K562 (cell line): Measurements from ENCODE around the gene LDLRAD3. TPM values are rescaled to one million over a fixed set of nuclear protein-coding genes. Genes with fewer than 3 reads are reported as not detected.

Experiments used
- ATAC-seq: fragments of 200-7000 bp; cut with Tn5 transposase; 3 replicates; pipeline ENCODE4 v1.9.1; 2020; ENCODE audit warnings: moderate library complexity
- BruUV-seq: library from RNA; stranded (reverse); fragments of 400-500 nt; replicated peaks from 2 replicates; lab custom pipeline; 2021; lab: Mats Ljungman, UMichigan
- CTCF ChIA-PET: fragments of 300-600 bp; formaldehyde crosslinking; extraction: SDS; loops from one replicate; lab custom pipeline; 2021; ENCODE audit warnings: low intra/inter-chr PET ratio; lab: Yijun Ruan, JAX
- POLR2A ChIA-PET: fragments of 300-600, 350-650 bp; sonication (Branson Sonifier 250); formaldehyde crosslinking; extraction: SDS; loops from one replicate; lab custom pipeline; 2021; ENCODE audit warnings: antibody characterized with exemption, inconsistent platforms; lab: Yijun Ruan, JAX
- DNase-seq, 4 experiments: peaks; one replicate each; pipeline versions ENCODE4 v3.0.0 to v3.0.0-alpha.2; 2011 to 2018; ENCODE audit warnings: low spot score in 3 of 4, mixed read lengths in 3 of 4; ENCODE audit errors: extremely low read depth in 1 of 4
- FAIRE-seq: peaks from 2 replicates; lab custom pipeline; 2011; peaks lifted over from hg19 to GRCh38; lab: Jason Lieb, UNC
- H2AFZ ChIP-seq: 2 replicates; pipeline ENCODE4 v1.6.0; 2011; ENCODE audit warnings: low read depth, low read length, control low read depth, inconsistent platforms
- H3K27ac ChIP-seq: fragments of 200-600 bp; 3 replicates; pipeline ENCODE4 v1.8.0; 2011; ENCODE audit warnings: low read depth, mild to moderate bottlenecking, control low read depth, inconsistent platforms, low read length, moderate library complexity, mixed read lengths; ENCODE audit errors: extremely low read depth
- H3K27me3 ChIP-seq, 2 experiments: fragments of 300-600 bp in 1 of 2; 2 replicates in 1 of 2; 3 replicates in 1 of 2; pipeline versions ENCODE4 v1.6.0 to v1.8.0; 2011; ENCODE audit warnings: inconsistent platforms in 2 of 2, low read length in 2 of 2, mild to moderate bottlenecking in 1 of 2, mixed read lengths in 1 of 2, moderate library complexity in 1 of 2; ENCODE audit not compliant: control insufficient read depth in 2 of 2, insufficient read depth in 2 of 2
- H3K36me3 ChIP-seq: fragments of 300-600 bp; 3 replicates; pipeline ENCODE4 v1.8.0; 2011; ENCODE audit warnings: mild to moderate bottlenecking, low read length, inconsistent platforms; ENCODE audit not compliant: control insufficient read depth, insufficient read depth
- H3K4me1 ChIP-seq, 2 experiments: fragments of 200-600 bp in 1 of 2; replicated peaks in 1 of 2; 2 replicates in 1 of 2; 3 replicates in 1 of 2; pipeline versions ENCODE4 v1.5.1 to v1.8.0; 2011; ENCODE audit warnings: inconsistent platforms in 2 of 2, low read length in 2 of 2, mild to moderate bottlenecking in 1 of 2, mixed read lengths in 1 of 2, moderate library complexity in 1 of 2; ENCODE audit not compliant: control insufficient read depth in 2 of 2, insufficient read depth in 2 of 2
- H3K4me2 ChIP-seq: 2 replicates; pipeline ENCODE4 v1.6.1; 2011; ENCODE audit warnings: low read length, control low read depth, inconsistent platforms, mixed read lengths; ENCODE audit not compliant: insufficient read depth
- H3K4me3 ChIP-seq: fragments of 200-600 bp; sonication (generic), shearing (Covaris generic); 2 replicates; pipeline ENCODE4 v1.5.1; 2016; ENCODE audit warnings: control low read depth, inconsistent platforms
- H3K79me2 ChIP-seq: fragments of 200-600 bp; 3 replicates; pipeline ENCODE4 v1.8.0; 2011; ENCODE audit warnings: low read length, inconsistent platforms; ENCODE audit not compliant: control insufficient read depth, insufficient read depth
- H3K9ac ChIP-seq, 2 experiments: 2 replicates each; pipeline versions ENCODE4 v1.6.0 to v1.6.1; 2011; ENCODE audit warnings: low read depth in 2 of 2, low read length in 2 of 2, control low read depth in 1 of 2, inconsistent platforms in 1 of 2, mild to moderate bottlenecking in 1 of 2, mixed read lengths in 1 of 2; ENCODE audit not compliant: insufficient read depth in 1 of 2
- H3K9me1 ChIP-seq: one replicate; pipeline ENCODE4 v1.6.0; 2011; ENCODE audit warnings: inconsistent platforms, mild to moderate bottlenecking, low read length, moderate library complexity; ENCODE audit not compliant: control insufficient read depth, insufficient read depth
- H3K9me3 ChIP-seq: replicated peaks from 2 replicates; pipeline ENCODE4 v1.5.1; 2011; ENCODE audit warnings: low read depth, low read length, inconsistent platforms; ENCODE audit not compliant: control insufficient read depth, insufficient read depth
- H4K20me1 ChIP-seq: replicated peaks from 2 replicates; pipeline ENCODE4 v1.6.1; 2011; ENCODE audit warnings: low read length, inconsistent platforms, mixed read lengths; ENCODE audit not compliant: control insufficient read depth, insufficient read depth
- CREBBP ChIP-seq: IDR thresholded peaks from one replicate; pipeline ENCODE4 v1.6.1; 2012; ENCODE audit warnings: low read depth, mild to moderate bottlenecking, control low read depth, inconsistent platforms, low read length
- L3MBTL2 ChIP-seq: fragments of 450-650 bp; IDR thresholded peaks from 2 replicates; pipeline ENCODE4 v1.6.1; 2016; ENCODE audit warnings: mild to moderate bottlenecking, moderate library complexity
- PHB2 ChIP-seq: fragments of 450-650 bp; IDR thresholded peaks from 2 replicates; pipeline ENCODE4 v1.6.1; 2017; ENCODE audit warnings: low read depth
- RFX1 ChIP-seq: fragments of 450-650 bp; IDR thresholded peaks from 2 replicates; pipeline ENCODE4 v1.6.1; 2016; ENCODE audit warnings: mild to moderate bottlenecking, moderate library complexity
- U2AF2 ChIP-seq: fragments of 200-400 bp; formaldehyde crosslinking; optimal IDR thresholded peaks from 2 replicates; pipeline ENCODE3; 2017; ENCODE audit warnings: low read depth, mild to moderate bottlenecking, low read length
- ZNF140 ChIP-seq: fragments of 250-450 bp; sonication (Bioruptor Pico); IDR thresholded peaks from 2 replicates; pipeline ENCODE4 v1.8.0; 2021; ENCODE audit warnings: moderate library complexity, mild to moderate bottlenecking, inconsistent platforms
- ZNF143 ChIP-seq: sonication (generic); formaldehyde crosslinking; IDR thresholded peaks from 2 replicates; pipeline ENCODE4 v1.9.0; 2022; ENCODE audit warnings: mild to moderate bottlenecking, missing genetic modification reagents
- ZNF583 ChIP-seq: fragments of 250-450 bp; sonication (Bioruptor Pico); IDR thresholded peaks from 2 replicates; pipeline ENCODE4 v1.4.0; 2020
- ZNF584 ChIP-seq: fragments of 200-800 bp; sonication (Bioruptor generic); IDR thresholded peaks from 2 replicates; pipeline ENCODE4 v1.6.1; 2016; ENCODE audit warnings: low read depth, mild to moderate bottlenecking, missing genetic modification characterization, missing compliant biosample characterization
- WGBS: fragments of 100-300 bp; shearing (Covaris generic); methylation state at CpG from one replicate; pipeline ENCODE4 v1.1.6; 2016; ENCODE audit warnings: low coverage, mixed read lengths; ENCODE audit not compliant: insufficient coverage; ENCODE audit errors: missing lambda C conversion rate; 5-methylcytosine and 5-hydroxymethylcytosine counted together
- in situ Hi-C: fragments of 300-500 bp; cut with MboI; formaldehyde crosslinking; loops from 4 replicates; pipeline ENCODE4 v1.15.0; 2018; ENCODE audit warnings: inconsistent platforms, mixed read lengths
- intact Hi-C: fragments of 100-400 bp; cut with micrococcal nuclease; formaldehyde crosslinking; loops from 2 replicates; pipeline ENCODE4 v1.14.2; 2022
- polyA plus RNA-seq, 8 experiments: library from polyadenylated mRNA; depleted of rRNA in 4 of 8; stranded (reverse) in 5 of 8; unstranded in 3 of 8; fragments of >200 nt; fragmentation: Nextera tagmentation in 2 of 8; fragmentation: Illumina TruSeq in 1 of 8; extraction: Ambion mirVana in 2 of 8; extraction: Trizol in 1 of 8; gene quantifications; 2 replicates each; pipeline versions ENCODE4 v1.2.1 to v1.2.3, GENCODE V29; 2011 to 2014; ENCODE audit warnings: inconsistent platforms in 1 of 8, missing spikeins in 1 of 8
- total RNA-seq, 7 experiments: library from RNA; depleted of rRNA in 6 of 7; stranded (reverse); fragments of >200 nt in 6 of 7; fragmentation: Illumina TruSeq in 2 of 7; extraction: Trizol in 2 of 7; gene quantifications; 2 replicates each; pipeline versions ENCODE4 v1.2.1 to v1.2.3, GENCODE V29; 2011 to 2021; ENCODE audit warnings: low replicate concordance in 1 of 7
- TF ChIP-seq, protein P1 (sequence below): fragments of 450-650 bp; IDR thresholded peaks from 2 replicates; pipeline ENCODE4 v1.6.1; 2016
- TF ChIP-seq, protein P2 (sequence below), 2 experiments: fragments of 450-650 bp; formaldehyde crosslinking in 1 of 2; IDR thresholded peaks; 2 replicates each; pipeline versions ENCODE4 v1.4.0 to v1.6.1; 2014 to 2020; ENCODE audit warnings: mild to moderate bottlenecking in 2 of 2, borderline replicate concordance in 1 of 2, low read depth in 1 of 2

Gene LDLRAD3
- total and polyA plus RNA-seq, 9 of the 15 experiments (the other 6 are each of a cell fraction or from before 2014, with no cell fraction given), result 0.73 to 7.2 (median 3.5) TPM

DNA sequence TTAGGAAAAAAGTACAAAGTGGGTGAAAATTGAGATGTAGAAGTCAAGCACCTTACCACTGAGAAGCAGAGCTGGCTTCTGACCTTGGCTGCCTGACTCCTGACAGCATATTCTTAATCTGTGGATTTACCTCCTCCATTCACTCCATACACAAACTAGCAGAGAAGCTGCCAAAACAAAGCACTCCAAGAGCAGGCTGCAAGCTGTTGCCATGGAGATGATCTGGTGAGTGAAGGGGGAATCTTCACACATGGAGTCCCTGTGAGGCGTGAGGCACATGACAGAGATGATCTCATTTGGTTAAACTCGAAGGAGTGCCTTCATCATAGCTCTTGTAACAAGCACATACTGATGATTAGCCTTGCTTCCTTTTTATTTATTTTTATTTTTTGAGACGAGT lies 329.2 kb downstream of the LDLRAD3 start:
- POLR2A ChIA-PET, result interaction anchor here (0.6 kb wide), 1 partner anchor 259 kb away, joined by 3 read pairs; no protein-coding TSS in a partner anchor
- Histone ChIP-seq H3K9me1 (peaks cover 2% of the 10 kb centered on the region), H3K4me1 (no peaks in the 10 kb centered on the region), H3K79me2 (no peaks in the 10 kb centered on the region), H3K27me3 (no peaks in the 10 kb centered on the region), H3K27ac (no peak overlapping the region), H4K20me1 (no peaks in the 10 kb centered on the region; the same call in 1 of the 2 replicates), H3K9ac (no peak overlapping the region), H3K4me2 (no peak overlapping the region), H2AFZ (no peak overlapping the region), H3K4me3 (no peak overlapping the region), H3K36me3 (no peaks in the 10 kb centered on the region), H3K9me3 (no peaks in the 10 kb centered on the region)
- FAIRE-seq (no peak), DNase-seq (no peak), ATAC-seq (no peak)
- WGBS, result 62% methylated on average over 3 of the region's 3 CpGs
- CTCF ChIA-PET, result interaction anchor here (0.6 kb wide), 1 partner anchor 200 kb away, joined by 3 read pairs; no protein-coding TSS in a partner anchor
- TF ChIP-seq RFX1 (peak; percentile 58), ZNF583 (CRISPR knock-in tag) (no peak), ZNF140 (CRISPR knock-in tag) (no peak), L3MBTL2 (no peak), ZNF143 (no peak), U2AF2 (no peak), CREBBP (no peak), ZNF584 (CRISPR knock-in tag) (no peak), PHB2 (no peak)
- TF ChIP-seq, protein P1, sequence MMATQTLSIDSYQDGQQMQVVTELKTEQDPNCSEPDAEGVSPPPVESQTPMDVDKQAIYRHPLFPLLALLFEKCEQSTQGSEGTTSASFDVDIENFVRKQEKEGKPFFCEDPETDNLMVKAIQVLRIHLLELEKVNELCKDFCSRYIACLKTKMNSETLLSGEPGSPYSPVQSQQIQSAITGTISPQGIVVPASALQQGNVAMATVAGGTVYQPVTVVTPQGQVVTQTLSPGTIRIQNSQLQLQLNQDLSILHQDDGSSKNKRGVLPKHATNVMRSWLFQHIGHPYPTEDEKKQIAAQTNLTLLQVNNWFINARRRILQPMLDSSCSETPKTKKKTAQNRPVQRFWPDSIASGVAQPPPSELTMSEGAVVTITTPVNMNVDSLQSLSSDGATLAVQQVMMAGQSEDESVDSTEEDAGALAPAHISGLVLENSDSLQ, result peak; percentile 32; the same call in 1 of the 2 replicates
- TF ChIP-seq, protein P2, sequence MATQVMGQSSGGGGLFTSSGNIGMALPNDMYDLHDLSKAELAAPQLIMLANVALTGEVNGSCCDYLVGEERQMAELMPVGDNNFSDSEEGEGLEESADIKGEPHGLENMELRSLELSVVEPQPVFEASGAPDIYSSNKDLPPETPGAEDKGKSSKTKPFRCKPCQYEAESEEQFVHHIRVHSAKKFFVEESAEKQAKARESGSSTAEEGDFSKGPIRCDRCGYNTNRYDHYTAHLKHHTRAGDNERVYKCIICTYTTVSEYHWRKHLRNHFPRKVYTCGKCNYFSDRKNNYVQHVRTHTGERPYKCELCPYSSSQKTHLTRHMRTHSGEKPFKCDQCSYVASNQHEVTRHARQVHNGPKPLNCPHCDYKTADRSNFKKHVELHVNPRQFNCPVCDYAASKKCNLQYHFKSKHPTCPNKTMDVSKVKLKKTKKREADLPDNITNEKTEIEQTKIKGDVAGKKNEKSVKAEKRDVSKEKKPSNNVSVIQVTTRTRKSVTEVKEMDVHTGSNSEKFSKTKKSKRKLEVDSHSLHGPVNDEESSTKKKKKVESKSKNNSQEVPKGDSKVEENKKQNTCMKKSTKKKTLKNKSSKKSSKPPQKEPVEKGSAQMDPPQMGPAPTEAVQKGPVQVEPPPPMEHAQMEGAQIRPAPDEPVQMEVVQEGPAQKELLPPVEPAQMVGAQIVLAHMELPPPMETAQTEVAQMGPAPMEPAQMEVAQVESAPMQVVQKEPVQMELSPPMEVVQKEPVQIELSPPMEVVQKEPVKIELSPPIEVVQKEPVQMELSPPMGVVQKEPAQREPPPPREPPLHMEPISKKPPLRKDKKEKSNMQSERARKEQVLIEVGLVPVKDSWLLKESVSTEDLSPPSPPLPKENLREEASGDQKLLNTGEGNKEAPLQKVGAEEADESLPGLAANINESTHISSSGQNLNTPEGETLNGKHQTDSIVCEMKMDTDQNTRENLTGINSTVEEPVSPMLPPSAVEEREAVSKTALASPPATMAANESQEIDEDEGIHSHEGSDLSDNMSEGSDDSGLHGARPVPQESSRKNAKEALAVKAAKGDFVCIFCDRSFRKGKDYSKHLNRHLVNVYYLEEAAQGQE (IDR thresholded peaks at IDR 0.05; ENCODE audit: borderline replicate concordance), result no peak
- TF ChIP-seq, protein P2 (CRISPR knock-in tag; IDR thresholded peaks at IDR 0.05; ENCODE audit: low read depth), result no peak
- no TSS peak for BruUV-seq
- in situ Hi-C loops, result no loop called here
- intact Hi-C loops, result no loop called here
